Endodermal cell (in vitro differentiated cells): ENCODE results near the gene PMM1. TPM values are rescaled to one million over a fixed set of nuclear protein-coding genes. Genes with fewer than 3 reads are reported as not detected.

Experiments used
- DNase-seq: peaks from one replicate; pipeline ENCODE4 v3.0.0-alpha.2; 2017
- H3K27ac ChIP-seq: 2 replicates; pipeline ENCODE4 v1.5.1; 2013; ENCODE audit warnings: mild to moderate bottlenecking, low read depth, low read length, moderate library complexity
- H3K27me3 ChIP-seq: 2 replicates; pipeline ENCODE4 v1.6.1; 2013; ENCODE audit warnings: mild to moderate bottlenecking, low read length, moderate library complexity; ENCODE audit not compliant: insufficient read depth, control insufficient read depth, poor library complexity, severe bottlenecking
- H3K36me3 ChIP-seq: 2 replicates; pipeline ENCODE4 v1.7.0; 2013; ENCODE audit warnings: mild to moderate bottlenecking, low read length, moderate library complexity; ENCODE audit not compliant: control insufficient read depth, insufficient read depth
- H3K4me1 ChIP-seq: one replicate; pipeline ENCODE4 v1.7.0; 2013; ENCODE audit warnings: low read length; ENCODE audit not compliant: control insufficient read depth, insufficient read depth
- H3K4me3 ChIP-seq: 2 replicates; pipeline ENCODE4 v1.5.1; 2013; ENCODE audit warnings: mild to moderate bottlenecking, low read length, moderate library complexity
- H3K9ac ChIP-seq: 2 replicates; pipeline ENCODE4 v1.6.1; 2013; ENCODE audit warnings: mild to moderate bottlenecking, low read length, moderate library complexity; ENCODE audit not compliant: poor library complexity, severe bottlenecking; ENCODE audit errors: extremely low read depth
- H3K9me3 ChIP-seq: 2 replicates; pipeline ENCODE4 v1.6.1; 2013; ENCODE audit warnings: mild to moderate bottlenecking, low read length, moderate library complexity; ENCODE audit not compliant: control insufficient read depth
- H3K27ac Mint-ChIP-seq: 2 replicates; pipeline ENCODE4 v1.8.0; 2020; ENCODE audit warnings: mixed read lengths
- H3K27me3 Mint-ChIP-seq: 2 replicates; pipeline ENCODE4 v1.8.0; 2021; ENCODE audit warnings: mild to moderate bottlenecking, mixed read lengths; ENCODE audit not compliant: insufficient read depth
- H3K36me3 Mint-ChIP-seq: 2 replicates; pipeline ENCODE4 v1.8.0; 2020; ENCODE audit warnings: low read depth, mixed read lengths
- H3K4me1 Mint-ChIP-seq: 2 replicates; pipeline ENCODE4 v1.8.0; 2020; ENCODE audit warnings: mixed read lengths
- H3K4me3 Mint-ChIP-seq: 2 replicates; pipeline ENCODE4 v1.8.0; 2020; ENCODE audit warnings: mild to moderate bottlenecking, moderate library complexity, mixed read lengths
- H3K9me3 Mint-ChIP-seq: 2 replicates; pipeline ENCODE4 v1.8.0; 2020; ENCODE audit warnings: mild to moderate bottlenecking, mixed read lengths
- WGBS, 2 experiments: methylation state at CpG; one replicate each; pipeline versions ENCODE4 v1.1.5 to v1.1.7; 2013; ENCODE audit warnings: missing lambda C conversion rate in 2 of 2, mixed read lengths in 1 of 2; ENCODE audit not compliant: insufficient coverage in 1 of 2, insufficient read length in 1 of 2; 5-methylcytosine and 5-hydroxymethylcytosine counted together
- total RNA-seq, 2 donors: library from RNA; stranded (reverse); fragmentation: NEBNext Ultra II Directional in 1 of 2; extraction: Animal tissue kit (Norgen Biotek cat#: 25700) in 1 of 2; gene quantifications; 2 replicates in 1 of 2; 3 replicates in 1 of 2; pipeline ENCODE4 v1.2.1, GENCODE V29; 2021
- TF ChIP-seq, protein P1 (sequence below): fragments of 200-600 bp; sonication (generic); conservative IDR thresholded peaks from 2 replicates; pipeline ENCODE4 v1.5.0; 2021; ENCODE audit warnings: antibody characterized with exemption, mild to moderate bottlenecking

Gene PMM1
- total RNA-seq, 2 donors from 2014 or later = 19.0 to 32.3 TPM

DNA sequence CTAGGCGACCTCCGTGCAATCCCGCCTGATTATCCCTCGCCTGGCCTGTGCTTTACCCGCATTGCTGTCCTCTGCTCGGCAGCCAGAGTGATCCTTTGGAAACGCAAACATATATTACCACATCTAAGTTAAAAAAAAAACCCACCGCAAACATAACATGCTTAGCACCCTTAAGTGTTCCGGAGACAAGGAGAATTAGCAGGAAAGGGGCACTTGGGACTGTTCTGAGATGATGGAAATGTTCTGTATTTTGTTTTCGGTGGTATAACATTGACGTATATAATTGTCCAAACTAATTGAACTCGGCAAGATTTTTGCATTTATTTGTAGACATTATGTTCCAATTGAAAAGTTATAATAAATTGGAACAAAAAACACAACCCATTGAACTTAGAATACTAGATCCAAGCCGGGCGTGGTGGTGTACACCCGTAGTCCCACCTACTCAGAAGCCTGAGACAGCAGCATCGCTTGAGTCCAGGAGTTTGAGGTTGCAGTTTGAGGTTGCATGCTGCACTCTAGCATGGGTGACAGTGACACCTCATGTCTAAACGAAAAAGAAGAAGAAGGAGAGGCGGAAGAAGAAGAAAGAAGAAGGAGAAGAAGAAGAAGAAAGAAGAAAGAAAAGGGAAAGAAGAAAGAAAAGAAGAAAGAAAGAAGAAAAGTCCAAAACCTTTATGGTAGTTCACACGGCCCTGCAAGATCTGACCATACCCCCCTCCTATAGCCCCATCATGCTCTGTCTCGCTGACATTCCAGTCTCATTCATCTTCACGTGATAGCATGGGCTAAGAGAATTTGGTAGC, 44.8 kb downstream of the PMM1 start:
- H3K9me3 ChIP-seq = no peaks in the 10 kb centered on the region
- no peak for DNase-seq
- Mint-ChIP-seq H3K9me3 (no peaks in the 10 kb centered on the region), H3K27ac (peak overlapping the region; percentile 82), H3K36me3 (peaks cover 8% of the 10 kb centered on the region), H3K27me3 (peaks cover 6% of the 10 kb centered on the region), H3K4me3 (peak overlapping the region; percentile 88), H3K4me1 (peaks cover 29% of the 10 kb centered on the region)
- H3K27me3 ChIP-seq = no peaks in the 10 kb centered on the region
- no peak overlapping the region for H3K9ac ChIP-seq
- peak overlapping the region; percentile 45 for H3K27ac ChIP-seq
- peak overlapping the region; percentile 56 for H3K4me3 ChIP-seq
- no peaks in the 10 kb centered on the region for H3K4me1 ChIP-seq
- H3K36me3 ChIP-seq = peaks cover 5% of the 10 kb centered on the region
- TF ChIP-seq, protein P1, sequence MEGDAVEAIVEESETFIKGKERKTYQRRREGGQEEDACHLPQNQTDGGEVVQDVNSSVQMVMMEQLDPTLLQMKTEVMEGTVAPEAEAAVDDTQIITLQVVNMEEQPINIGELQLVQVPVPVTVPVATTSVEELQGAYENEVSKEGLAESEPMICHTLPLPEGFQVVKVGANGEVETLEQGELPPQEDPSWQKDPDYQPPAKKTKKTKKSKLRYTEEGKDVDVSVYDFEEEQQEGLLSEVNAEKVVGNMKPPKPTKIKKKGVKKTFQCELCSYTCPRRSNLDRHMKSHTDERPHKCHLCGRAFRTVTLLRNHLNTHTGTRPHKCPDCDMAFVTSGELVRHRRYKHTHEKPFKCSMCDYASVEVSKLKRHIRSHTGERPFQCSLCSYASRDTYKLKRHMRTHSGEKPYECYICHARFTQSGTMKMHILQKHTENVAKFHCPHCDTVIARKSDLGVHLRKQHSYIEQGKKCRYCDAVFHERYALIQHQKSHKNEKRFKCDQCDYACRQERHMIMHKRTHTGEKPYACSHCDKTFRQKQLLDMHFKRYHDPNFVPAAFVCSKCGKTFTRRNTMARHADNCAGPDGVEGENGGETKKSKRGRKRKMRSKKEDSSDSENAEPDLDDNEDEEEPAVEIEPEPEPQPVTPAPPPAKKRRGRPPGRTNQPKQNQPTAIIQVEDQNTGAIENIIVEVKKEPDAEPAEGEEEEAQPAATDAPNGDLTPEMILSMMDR = no peak
- 51 to 54% methylated on average over 15 to 19 of the region's 21 CpGs for WGBS, 2 experiments

DNA sequence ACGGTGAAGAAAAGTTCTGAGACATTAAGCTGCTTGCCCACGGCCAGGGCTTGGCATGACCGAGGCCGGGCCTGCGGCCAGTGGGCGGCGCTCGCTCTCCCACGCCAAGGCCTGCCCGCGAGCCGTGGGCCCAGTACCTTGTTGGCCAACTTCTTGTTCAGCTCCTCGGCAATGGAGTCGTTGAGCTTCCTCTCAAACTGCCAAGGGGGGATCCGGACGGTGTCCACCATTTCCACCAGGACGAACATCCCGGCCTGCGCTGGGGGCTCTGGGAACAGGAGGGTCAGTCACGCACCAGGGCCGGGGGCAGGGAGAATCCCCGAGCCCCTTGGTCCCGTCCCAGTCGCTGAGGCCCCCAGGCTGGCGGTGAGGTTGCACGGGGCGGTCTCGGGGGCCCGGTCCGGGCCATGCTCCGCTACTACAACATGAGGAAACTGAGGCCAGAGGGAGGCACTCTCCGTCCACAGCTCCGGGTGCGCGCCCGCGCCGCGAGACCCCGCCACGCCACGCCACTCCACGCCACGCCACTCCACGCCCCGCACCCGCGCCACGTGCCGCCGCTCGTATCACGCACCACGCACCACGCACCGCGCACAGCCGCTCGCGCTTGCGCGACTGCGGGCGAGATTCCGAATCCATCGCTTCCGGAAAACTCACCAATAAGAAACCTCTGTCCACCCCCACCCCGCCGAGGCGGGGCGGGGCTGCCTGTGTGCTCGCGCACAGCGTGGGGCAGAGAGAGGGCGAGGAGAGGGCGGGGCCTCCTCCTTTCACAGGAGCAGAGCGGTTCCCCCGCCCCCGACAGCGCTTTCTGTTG, 45.6 kb downstream of the PMM1 start, which contains the start of gene POLR3H:
TSS of gene POLR3H (minus strand) at position 617 of the 817 bp plus-strand sequence. CDS start at position 248, 369 bp downstream.
- TF ChIP-seq, protein P1 = peak; percentile 60
- DNase-seq = peak; percentile 99
- peaks cover 10% of the 10 kb centered on the region for H3K36me3 ChIP-seq
- H3K27me3 ChIP-seq = no peaks in the 10 kb centered on the region
- Mint-ChIP-seq H3K36me3 (peaks cover 15% of the 10 kb centered on the region), H3K4me1 (peaks cover 25% of the 10 kb centered on the region), H3K27me3 (peaks cover 6% of the 10 kb centered on the region), H3K9me3 (no peaks in the 10 kb centered on the region), H3K4me3 (peak within 1 kb of the TSS; percentile 88), H3K27ac (peak within 1 kb of the TSS; percentile 96)
- H3K27ac ChIP-seq = peak within 1 kb of the TSS; percentile 79
- H3K9me3 ChIP-seq = no peaks in the 10 kb centered on the region
- H3K9ac ChIP-seq = peak within 1 kb of the TSS; percentile 71
- 1% methylated on average over 25 to 80 of the region's 80 CpGs for WGBS, 2 experiments
- H3K4me3 ChIP-seq = peak within 1 kb of the TSS; percentile 86
- H3K4me1 ChIP-seq = no peaks in the 10 kb centered on the region

DNA sequence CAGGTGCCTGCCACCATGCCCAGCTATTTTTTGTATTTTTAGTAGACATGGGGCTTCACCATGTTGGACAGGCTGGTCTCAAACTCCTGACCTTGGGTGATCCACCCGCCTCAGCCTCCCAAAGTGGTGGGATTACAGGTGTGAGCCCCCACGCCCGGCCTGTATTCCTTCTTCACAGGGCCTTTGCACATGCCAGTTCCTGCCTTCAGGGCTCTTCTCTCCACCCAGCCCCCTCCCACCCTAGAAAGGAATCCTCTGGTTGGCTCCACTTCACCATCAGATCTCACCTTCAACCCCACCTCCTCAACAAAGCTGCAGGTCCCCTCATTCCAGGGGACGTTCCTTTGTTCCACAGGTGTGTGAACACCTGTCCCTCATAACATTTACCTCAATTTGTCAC, 47.4 kb downstream of the PMM1 start:
- TF ChIP-seq, protein P1 = no peak
- H3K4me1 ChIP-seq = no peaks in the 10 kb centered on the region
- 93 to 100% methylated on average over 1 to 4 of the region's 4 CpGs for WGBS, 2 experiments
- no peak overlapping the region for H3K27ac ChIP-seq
- H3K9me3 ChIP-seq = no peaks in the 10 kb centered on the region
- Mint-ChIP-seq H3K27me3 (peaks cover 6% of the 10 kb centered on the region), H3K4me3 (peak overlapping the region; percentile 88), H3K27ac (no peak overlapping the region), H3K36me3 (peaks cover 22% of the 10 kb centered on the region), H3K9me3 (no peaks in the 10 kb centered on the region), H3K4me1 (peaks cover 25% of the 10 kb centered on the region)
- H3K36me3 ChIP-seq = peaks cover 14% of the 10 kb centered on the region
- no peak overlapping the region for H3K4me3 ChIP-seq
- no peak for DNase-seq
- no peak overlapping the region for H3K9ac ChIP-seq
- H3K27me3 ChIP-seq = no peaks in the 10 kb centered on the region
